SK-MEL-5 (cell line): ENCODE results near the gene GRIP2. TPM values are rescaled to one million over a fixed set of nuclear protein-coding genes. Genes with fewer than 3 reads are reported as not detected.

Experiments
- DNase-seq: peaks from one replicate; pipeline ENCODE4 v3.0.0-alpha.2; 2016; ENCODE audit warnings: low read depth, low spot score
- in situ Hi-C: cut with HindIII; loops from 2 replicates; pipeline ENCODE4 v1.10.0; 2016; ENCODE audit warnings: low sequenced_read_pairs, high pct_unique_total_duplicates, low pct_unique_long_range_greater_than_20kb
- total RNA-seq: library from RNA; depleted of rRNA; stranded (reverse); fragments of >200 nt; shearing (Covaris generic); gene quantifications from 2 replicates; pipeline ENCODE4 v1.2.3, GENCODE V29; 2014

The GRIP2 gene
- total RNA-seq, 1 experiment from 2014 or later: 0.18 TPM

DNA sequence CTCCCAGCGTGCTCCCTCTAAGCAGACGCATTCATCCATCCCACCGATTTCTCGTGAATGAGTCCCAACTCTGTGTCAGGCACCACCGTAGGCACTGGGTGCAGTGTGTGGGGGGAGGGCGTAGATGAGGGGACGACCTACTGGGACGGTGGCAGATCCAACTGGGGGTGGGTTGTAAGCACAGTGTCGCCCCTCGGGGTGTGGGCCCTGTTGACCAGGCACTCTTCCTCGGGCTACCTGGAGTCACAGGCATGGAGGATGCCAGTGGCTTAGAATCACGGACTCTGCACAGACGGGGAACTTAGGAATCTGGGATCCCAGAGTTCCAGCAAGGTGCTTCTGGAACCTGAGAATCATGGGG lies 71.5 kb downstream of the GRIP2 start:
- in situ Hi-C loops: loop anchor here (25.0 kb wide), 1 partner anchor 256 kb away; no protein-coding TSS in a partner anchor
- DNase-seq: no peak

DNA sequence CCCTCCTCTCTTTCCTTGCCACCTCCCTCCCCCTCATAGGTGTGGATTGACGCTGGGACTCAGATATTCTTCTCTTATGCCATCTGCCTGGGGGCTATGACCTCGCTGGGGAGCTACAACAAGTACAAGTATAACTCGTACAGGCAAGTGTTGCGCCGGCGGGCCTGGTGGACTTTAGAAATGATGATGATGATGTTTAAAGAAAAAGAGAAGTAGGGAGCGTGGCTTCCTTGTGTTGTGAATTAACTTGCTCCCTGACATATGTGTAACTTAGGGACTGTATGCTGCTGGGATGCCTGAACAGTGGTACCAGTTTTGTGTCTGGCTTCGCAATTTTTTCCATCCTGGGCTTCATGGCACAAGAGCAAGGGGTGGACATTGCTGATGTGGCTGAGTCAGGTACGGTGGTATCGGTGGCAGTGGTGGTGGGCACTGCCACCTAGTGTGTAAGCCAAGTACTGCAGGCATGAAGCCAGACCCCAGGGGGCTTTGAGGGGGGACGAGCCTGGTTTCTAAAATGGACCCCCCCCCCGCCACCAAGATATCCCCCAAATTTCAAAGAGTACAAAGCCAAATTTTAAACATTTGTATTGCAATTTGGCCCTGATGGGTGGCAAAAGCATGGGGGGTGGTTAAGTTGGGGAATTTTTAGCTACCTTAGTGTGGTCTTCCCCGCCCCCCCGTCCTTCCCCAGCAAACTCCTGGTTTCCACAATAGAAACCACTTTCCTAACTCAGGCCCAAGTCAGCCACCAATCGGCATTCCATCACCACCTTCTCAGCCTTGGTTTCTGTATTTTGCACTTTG lies 72.1 kb downstream of the GRIP2 start:
- in situ Hi-C loops: loop anchor here (25.0 kb wide), 1 partner anchor 256 kb away; no protein-coding TSS in a partner anchor
- peak; percentile 50 for DNase-seq

DNA sequence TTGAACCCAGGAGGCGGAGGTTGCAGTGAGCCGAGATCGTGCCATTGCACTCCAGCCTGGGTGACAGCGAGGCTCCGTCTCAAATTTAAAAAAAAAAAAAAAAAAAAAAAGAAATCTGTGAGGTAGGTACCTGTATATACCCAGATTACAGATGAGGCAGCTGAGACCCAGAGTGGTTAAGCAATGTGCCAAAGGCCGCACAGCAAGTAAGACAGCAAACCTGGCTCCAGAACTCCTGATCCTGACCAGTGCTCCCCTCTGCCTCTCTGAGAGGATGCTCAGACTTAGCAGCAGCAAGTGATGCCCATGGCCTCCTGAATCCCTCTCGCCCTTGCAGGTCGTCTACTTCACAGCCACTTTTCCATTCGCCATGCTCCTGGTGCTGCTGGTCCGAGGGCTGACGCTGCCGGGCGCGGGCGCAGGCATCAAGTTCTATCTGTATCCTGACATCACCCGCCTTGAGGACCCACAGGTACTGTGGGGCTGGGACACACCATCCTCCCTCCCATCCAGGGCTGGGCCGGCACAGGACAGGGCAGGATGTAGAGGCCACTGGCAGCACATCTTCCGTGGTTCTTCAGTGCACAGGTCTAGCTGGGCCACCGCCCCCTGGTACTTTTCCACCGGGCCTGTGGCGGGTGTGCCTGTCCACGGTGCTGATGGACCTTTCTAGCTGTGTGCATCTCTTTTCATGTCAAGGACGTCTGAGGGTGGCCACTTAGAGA lies 73.8 kb downstream of the GRIP2 start:
- no peak for DNase-seq
- in situ Hi-C loops: loop anchor here (25.0 kb wide), 1 partner anchor 254 kb away; no protein-coding TSS in a partner anchor

DNA sequence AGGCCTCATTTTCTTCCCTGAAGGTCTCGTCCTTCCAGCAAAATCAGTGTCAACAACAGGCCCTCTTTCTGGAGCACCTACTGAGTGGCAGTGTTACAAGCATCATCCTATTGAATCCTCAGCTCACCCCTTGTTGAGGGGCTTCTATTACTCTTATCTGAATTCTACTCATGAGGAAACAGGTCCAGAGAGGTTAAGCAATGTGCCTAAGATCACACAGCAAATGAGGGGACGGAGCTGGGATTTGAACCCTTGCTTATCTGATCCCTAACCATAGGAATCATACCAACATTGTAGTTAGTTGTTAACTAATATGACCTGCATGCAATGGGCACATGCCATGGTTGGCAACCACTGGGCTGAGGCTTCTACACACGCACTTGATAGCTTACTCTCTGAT lies 74.7 kb downstream of the GRIP2 start:
- no peak for DNase-seq
- in situ Hi-C loops: loop anchor here (25.0 kb wide), 1 partner anchor 253 kb away; no protein-coding TSS in a partner anchor

GRCh38 chr3:14464521-14464920 lies 75.6 kb downstream of the GRIP2 start:
- in situ Hi-C loops: loop anchor here (25.0 kb wide), 1 partner anchor 252 kb away; no protein-coding TSS in a partner anchor
- no peak for DNase-seq

DNA sequence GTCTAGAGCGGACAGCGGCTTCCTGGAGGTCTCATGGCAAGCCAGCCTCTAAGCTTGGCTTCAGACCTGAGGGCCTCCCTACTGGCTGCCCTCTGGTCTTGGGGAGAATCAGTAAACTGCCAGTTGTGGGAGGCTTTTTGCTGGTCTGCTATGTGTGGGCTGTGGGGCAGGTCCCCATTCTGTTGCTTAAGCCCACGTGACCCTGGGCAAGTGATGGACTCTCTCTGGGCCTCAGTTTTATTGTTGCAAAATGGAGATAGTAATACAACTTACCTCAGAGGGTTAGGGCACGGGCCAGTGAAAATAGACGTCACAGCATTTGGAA lies 76.0 kb downstream of the GRIP2 start:
- in situ Hi-C loops: loop anchor here (25.0 kb wide), 1 partner anchor 252 kb away; no protein-coding TSS in a partner anchor

GRCh38 chr3:14463330-14464140 lies 76.6 kb downstream of the GRIP2 start:
- no peak for DNase-seq
- in situ Hi-C loops: loop anchor here (25.0 kb wide), 1 partner anchor 251 kb away; no protein-coding TSS in a partner anchor

More for the DNA sequence above, 76.0 kb downstream of the GRIP2 start:
- DNase-seq: no peak

DNA sequence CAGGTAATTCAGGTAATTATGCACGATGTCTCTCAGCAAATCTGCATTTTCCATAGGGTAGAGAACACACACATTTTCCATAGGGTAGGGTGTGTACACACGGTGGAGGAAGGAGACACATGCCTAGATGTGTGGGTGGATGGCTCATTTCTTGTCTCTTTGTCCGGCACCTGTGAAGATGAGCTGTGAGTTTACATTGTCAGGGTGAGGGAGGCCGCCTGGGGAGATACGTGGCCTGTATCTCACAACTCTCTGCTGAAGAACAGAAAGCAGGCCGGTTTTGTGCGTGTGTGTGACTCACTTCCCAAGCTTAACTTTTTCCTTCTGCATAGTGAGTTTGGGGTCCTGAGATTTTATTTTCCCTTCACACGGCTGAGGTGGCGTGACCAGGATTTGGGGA lies 77.4 kb downstream of the GRIP2 start:
- DNase-seq: no peak
- in situ Hi-C loops: loop anchor here (25.0 kb wide), 1 partner anchor 250 kb away; no protein-coding TSS in a partner anchor

GRCh38 chr3:14461748-14462324 lies 78.3 kb downstream of the GRIP2 start:
- peak; percentile 65 for DNase-seq
- in situ Hi-C loops: loop anchor here (25.0 kb wide), 1 partner anchor 250 kb away; no protein-coding TSS in a partner anchor

DNA sequence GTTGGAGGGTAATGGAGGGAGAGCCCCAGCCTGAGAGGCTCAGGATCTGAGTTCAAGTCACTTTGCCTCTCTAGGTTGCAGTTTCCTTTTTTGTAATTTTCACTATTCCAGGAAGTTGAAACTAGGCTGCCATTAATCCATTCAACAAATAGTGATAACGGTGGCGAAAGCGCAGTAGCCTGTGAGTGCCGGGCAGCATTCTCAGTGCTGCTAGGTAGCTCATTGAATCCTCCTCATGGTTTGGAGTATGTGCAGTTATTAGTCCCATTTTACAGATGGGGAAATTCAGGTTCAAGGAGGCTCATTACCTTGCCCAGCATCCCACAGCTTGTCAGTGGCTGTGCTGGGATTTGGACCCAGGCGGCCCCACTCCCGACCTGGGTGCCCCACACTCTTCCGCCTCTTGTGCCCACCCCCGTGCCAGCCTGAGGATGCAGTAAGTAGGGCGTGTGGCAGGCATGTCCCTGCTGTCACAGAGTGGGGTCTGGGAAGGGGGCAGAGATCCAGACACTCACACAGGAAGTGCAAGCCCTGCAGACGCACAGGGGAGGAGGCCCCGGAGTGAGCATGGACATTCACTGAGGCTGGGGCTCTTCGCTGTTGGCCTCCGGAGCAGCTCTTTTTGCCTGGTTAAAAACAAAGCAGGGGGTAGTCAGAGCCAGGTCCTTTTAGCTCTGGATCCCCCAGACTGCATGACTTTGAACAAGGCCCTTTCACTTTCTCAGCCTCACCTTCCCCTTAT lies 79.0 kb downstream of the GRIP2 start:
- DNase-seq: no peak
- in situ Hi-C loops: loop anchor here (25.0 kb wide), 1 partner anchor 249 kb away; no protein-coding TSS in a partner anchor

DNA sequence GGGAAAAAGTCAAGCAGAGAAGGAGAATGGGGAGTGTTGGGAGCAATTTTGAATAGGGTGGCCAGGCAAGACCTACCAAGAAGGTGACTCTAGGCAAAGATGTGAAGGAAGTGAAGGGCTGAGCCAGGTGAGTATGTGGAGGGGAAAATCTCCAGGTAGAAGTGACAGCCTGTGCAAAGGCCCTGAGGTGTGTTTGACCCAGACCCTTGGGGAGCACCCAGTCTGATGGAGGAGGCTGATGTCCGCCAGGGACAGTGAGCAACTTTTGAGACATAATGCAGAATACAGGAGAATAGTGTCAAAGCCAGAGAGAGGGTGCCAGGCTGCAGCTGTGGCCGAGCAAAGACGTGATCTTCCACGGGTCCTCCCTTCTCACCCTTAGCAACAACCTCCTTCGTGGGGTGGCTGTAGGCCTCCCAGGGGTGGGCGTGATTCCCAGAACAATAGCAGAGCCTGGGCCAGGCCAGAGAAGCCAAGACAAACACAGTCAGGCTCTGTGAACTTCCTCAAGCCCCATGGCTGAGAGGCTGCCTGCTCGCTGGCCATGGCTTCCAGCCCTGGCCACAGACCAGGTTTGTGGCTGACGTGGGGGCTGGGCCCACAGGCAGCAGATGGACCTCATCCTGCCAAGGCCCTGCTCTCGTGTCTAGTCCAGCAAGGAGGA lies 79.7 kb downstream of the GRIP2 start:
- in situ Hi-C loops: loop anchor here (25.0 kb wide), 1 partner anchor 248 kb away; no protein-coding TSS in a partner anchor
- no peak for DNase-seq

GRCh38 chr3:14459787-14460186 lies 80.4 kb downstream of the GRIP2 start:
- in situ Hi-C loops: loop anchor here (25.0 kb wide), 1 partner anchor 247 kb away; no protein-coding TSS in a partner anchor
- DNase-seq: no peak

GRCh38 chr3:14459384-14459783 lies 80.8 kb downstream of the GRIP2 start:
- no peak for DNase-seq
- in situ Hi-C loops: loop anchor here (25.0 kb wide), 1 partner anchor 247 kb away; no protein-coding TSS in a partner anchor

DNA sequence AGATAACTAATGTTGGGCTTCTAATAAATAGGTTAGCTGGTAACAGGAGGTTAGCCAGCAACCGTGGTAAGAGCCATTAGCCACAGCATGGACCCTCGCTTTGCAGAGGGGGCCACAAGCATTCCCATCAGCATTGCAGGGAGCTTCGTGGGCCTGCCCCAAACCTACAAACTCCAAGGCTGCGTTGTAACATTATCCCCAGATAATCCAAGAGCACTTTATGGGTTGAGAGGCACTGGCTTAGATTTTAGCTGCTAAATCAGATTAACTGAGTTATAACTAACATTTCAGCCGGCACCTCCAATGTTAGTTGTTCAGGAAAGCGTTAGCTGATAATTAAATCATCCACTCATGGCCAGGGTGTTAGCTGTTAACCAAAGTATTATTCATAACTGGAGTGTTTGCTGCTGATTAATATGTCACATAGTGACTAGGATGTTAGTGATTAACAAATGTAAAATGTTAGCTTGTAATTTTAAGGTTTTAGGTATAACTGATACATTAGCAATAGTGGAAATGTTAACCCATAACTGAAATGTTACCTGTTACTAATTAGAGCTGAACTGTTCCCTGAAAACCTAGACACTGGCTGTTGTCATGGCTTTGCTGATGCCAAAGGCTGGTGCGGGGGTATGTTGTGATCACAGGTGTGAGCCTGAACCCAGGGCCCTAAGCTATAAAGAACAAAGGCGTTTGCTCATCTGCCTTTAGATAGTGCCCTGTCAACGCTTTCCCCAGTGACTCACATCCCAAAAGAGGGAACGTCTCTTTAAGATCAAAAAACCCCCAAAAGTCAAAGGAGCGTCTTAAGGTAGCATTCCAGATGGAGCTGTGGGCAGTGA lies 81.5 kb downstream of the GRIP2 start:
- in situ Hi-C loops: loop anchor here (25.0 kb wide), 1 partner anchor 246 kb away; no protein-coding TSS in a partner anchor
- no peak for DNase-seq

GRCh38 chr3:14457999-14458398 lies 82.1 kb downstream of the GRIP2 start:
- peak; percentile 36 for DNase-seq
- in situ Hi-C loops: loop anchor here (25.0 kb wide), 1 partner anchor 246 kb away; no protein-coding TSS in a partner anchor
